LNCaP clone FGC (cell line): ENCODE results near the gene NDST1.

ENCODE experiments used
- DNase-seq: peaks from one replicate; pipeline ENCODE4 v3.0.0-alpha.2; 2011; ENCODE audit warnings: low read depth
- H3K4me3 ChIP-seq: 2 replicates; pipeline ENCODE4 v1.5.1; 2011; ENCODE audit warnings: mild to moderate bottlenecking, low read depth, low read length, control low read depth
- CTCF ChIP-seq: IDR thresholded peaks from 2 replicates; pipeline ENCODE4 v1.5.1; 2012; ENCODE audit warnings: mild to moderate bottlenecking; ENCODE audit not compliant: control insufficient read depth, insufficient read depth; ENCODE audit errors: extremely low read depth

The NDST1 gene

GRCh38 chr5:150535611-150536010, 27.7 kb downstream of the NDST1 start:
- no peak for DNase-seq
- no peak overlapping the region for H3K4me3 ChIP-seq
- no peak for TF ChIP-seq CTCF

DNA sequence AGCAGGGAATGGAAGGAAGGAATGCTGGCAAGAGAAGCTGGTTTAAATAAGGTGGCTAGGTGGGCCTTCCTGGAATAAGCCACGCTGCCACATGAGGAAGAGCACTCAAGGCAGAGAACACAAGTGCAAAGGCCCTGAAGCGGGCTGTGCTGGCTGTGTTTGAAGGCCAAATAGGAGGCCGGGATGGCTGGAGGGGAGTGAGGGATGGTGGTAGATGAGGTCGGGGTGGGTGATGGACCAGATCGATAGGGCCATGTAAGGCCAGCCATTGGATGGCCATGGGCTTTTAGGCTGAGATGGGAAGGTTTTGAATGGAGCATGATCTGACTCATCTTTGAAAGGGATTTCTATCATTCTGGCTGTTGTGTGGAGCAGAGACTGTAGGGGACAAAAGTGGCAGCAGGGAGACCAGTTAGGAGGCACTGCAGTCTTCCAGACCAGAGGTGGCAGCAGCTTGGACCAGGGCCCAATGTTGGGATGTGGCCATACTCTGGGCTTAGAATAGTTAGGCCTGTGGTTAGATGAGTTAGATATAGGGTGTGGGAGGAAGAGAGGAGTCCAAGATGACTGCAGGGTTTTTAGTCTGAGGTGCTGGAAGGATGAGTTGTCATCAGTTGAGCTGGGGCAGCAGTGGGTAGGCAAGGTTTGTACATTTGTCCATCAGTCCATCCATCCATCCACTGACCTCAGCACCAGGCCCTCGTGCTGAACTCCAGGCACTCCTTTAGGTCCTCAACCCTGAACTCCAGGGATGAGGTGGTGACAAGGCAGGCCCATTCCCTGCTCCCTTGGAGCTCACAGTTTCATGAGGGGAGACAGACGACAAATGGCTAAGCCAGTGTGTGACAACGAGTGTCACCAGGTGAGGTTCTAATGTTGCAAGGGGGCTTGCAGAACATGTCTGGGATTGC, 30.3 kb downstream of the NDST1 start:
- no peak for TF ChIP-seq CTCF
- no peak for DNase-seq
- no peak overlapping the region for H3K4me3 ChIP-seq

GRCh38 chr5:150539206-150539605, 31.3 kb downstream of the NDST1 start:
- DNase-seq: no peak
- no peak for TF ChIP-seq CTCF

GRCh38 chr5:150540042-150540441, 32.1 kb downstream of the NDST1 start:
- DNase-seq: no peak
- H3K4me3 ChIP-seq: no peak overlapping the region
- TF ChIP-seq CTCF: no peak

More at GRCh38 chr5:150539206-150539605, 31.3 kb downstream of the NDST1 start:
- no peak overlapping the region for H3K4me3 ChIP-seq

GRCh38 chr5:150540615-150541396, 32.9 kb downstream of the NDST1 start:
- H3K4me3 ChIP-seq: no peak overlapping the region
- no peak for DNase-seq
- no peak for TF ChIP-seq CTCF

- no peak for TF ChIP-seq CTCF
- H3K4me3 ChIP-seq: no peak overlapping the region
- no peak for DNase-seq
Measured at GRCh38 chr5:150541397-150541675, 33.4 kb downstream of the NDST1 start.
